Immature natural killer cell (primary cell): ENCODE measurements around the gene NFIA. TPM values are rescaled to one million over a fixed set of nuclear protein-coding genes. Genes with fewer than 3 reads are reported as not detected.
A peak's percentile ranks its signal among the peaks of the same experiment; 100 is the strongest.

Source experiments
- DNase-seq, 3 donors: peaks; one replicate each; pipeline ENCODE4 v3.0.0; 2022; ENCODE audit warnings: mixed read lengths in 1 of 3
- H3K27ac Mint-ChIP-seq, 6 donors: one replicate each; pipeline ENCODE4 v1.8.0; 2020; ENCODE audit warnings: mixed read lengths in 6 of 6, mild to moderate bottlenecking in 5 of 6, inconsistent platforms in 4 of 6, moderate library complexity in 3 of 6
- H3K27me3 Mint-ChIP-seq, 3 donors: one replicate each; pipeline ENCODE4 v1.8.0; 2020 to 2021; ENCODE audit warnings: low read depth in 3 of 3, mild to moderate bottlenecking in 3 of 3, mixed read lengths in 3 of 3, moderate library complexity in 3 of 3, inconsistent platforms in 1 of 3
- H3K36me3 Mint-ChIP-seq, 3 donors: one replicate each; pipeline ENCODE4 v1.8.0; 2020; ENCODE audit warnings: mixed read lengths in 3 of 3, inconsistent platforms in 2 of 3, mild to moderate bottlenecking in 2 of 3
- H3K4me1 Mint-ChIP-seq, 2 donors: one replicate each; pipeline ENCODE4 v1.8.0; 2020; ENCODE audit warnings: inconsistent platforms in 2 of 2, mild to moderate bottlenecking in 2 of 2, mixed read lengths in 2 of 2, moderate library complexity in 1 of 2
- H3K4me3 Mint-ChIP-seq, 5 donors: one replicate each; pipeline ENCODE4 v1.8.0; 2020; ENCODE audit warnings: mild to moderate bottlenecking in 5 of 5, mixed read lengths in 5 of 5, inconsistent platforms in 3 of 5, moderate library complexity in 3 of 5
- H3K9me3 Mint-ChIP-seq, 6 donors: one replicate each; pipeline ENCODE4 v1.8.0; 2020; ENCODE audit warnings: mild to moderate bottlenecking in 6 of 6, mixed read lengths in 6 of 6, inconsistent platforms in 4 of 6, moderate library complexity in 3 of 6
- polyA plus RNA-seq, 3 donors: library from polyadenylated mRNA; unstranded; fragments of 300-500 nt; fragmentation: Illumina TruSeq; gene quantifications; one replicate each; pipeline ENCODE4 v1.2.3, GENCODE V29; 2021

Gene NFIA
- polyA plus RNA-seq, 3 donors from 2014 or later: 1.7 to 11.5 (median 3.9) TPM

GRCh38 chr1:61138921-61139774, 56.8 kb downstream of the NFIA start:
- H3K36me3 Mint-ChIP-seq: no peaks in the 10 kb centered on the region
- no peaks in the 10 kb centered on the region for H3K9me3 Mint-ChIP-seq
- no peak overlapping the region for H3K4me3 Mint-ChIP-seq
- DNase-seq: no peak
- H3K27ac Mint-ChIP-seq: no peak overlapping the region
- peaks cover 11 to 22% of the 10 kb centered on the region in 2 donors for H3K4me1 Mint-ChIP-seq
- H3K27me3 Mint-ChIP-seq: peaks cover 19 to 29% (median 27%) of the 10 kb centered on the region in 3 donors

- Mint-ChIP-seq H3K4me3 (peak overlapping the region in 1 of 5 donors; percentile 48), H3K27ac (no peak overlapping the region), H3K36me3 (no peaks in the 10 kb centered on the region), H3K4me1 (peaks cover 11 to 22% of the 10 kb centered on the region in 2 donors), H3K27me3 (peaks cover 19 to 29% (median 27%) of the 10 kb centered on the region in 3 donors), H3K9me3 (no peaks in the 10 kb centered on the region)
- no peak for DNase-seq
Measured at GRCh38 chr1:61139775-61140549, 57.6 kb downstream of the NFIA start.

DNA sequence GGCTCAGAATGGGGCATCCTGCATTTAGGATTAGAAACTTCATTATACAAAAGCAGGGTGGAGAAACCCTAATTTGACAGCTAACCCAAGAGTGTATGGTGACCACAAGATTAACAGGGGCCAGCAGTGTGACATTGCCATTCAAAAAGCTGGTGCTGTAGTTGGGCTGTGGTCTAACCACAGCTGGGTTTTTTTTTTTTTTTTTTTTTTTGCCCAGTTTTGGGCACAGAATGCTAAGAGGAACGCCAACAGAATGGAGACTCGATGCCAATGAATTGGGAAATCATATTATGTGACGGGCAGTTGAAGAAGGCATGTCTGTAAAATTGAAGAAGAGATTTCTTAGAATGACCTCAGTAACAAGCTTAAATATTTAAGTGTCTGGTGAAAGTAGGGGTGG, 58.4 kb downstream of the NFIA start:
- H3K27ac Mint-ChIP-seq: peak overlapping the region in 2 of 6 donors; percentile 49 to 79
- peak; percentile 31 to 46 (median 44) for DNase-seq
- H3K9me3 Mint-ChIP-seq: no peaks in the 10 kb centered on the region
- peak overlapping the region in 2 of 5 donors; percentile 9 to 48 for H3K4me3 Mint-ChIP-seq
- H3K27me3 Mint-ChIP-seq: peaks cover 20 to 32% (median 30%) of the 10 kb centered on the region in 3 donors
- H3K4me1 Mint-ChIP-seq: peaks cover 11 to 22% of the 10 kb centered on the region in 2 donors
- H3K36me3 Mint-ChIP-seq: no peaks in the 10 kb centered on the region

- no peak for DNase-seq
- Mint-ChIP-seq H3K9me3 (no peaks in the 10 kb centered on the region), H3K36me3 (no peaks in the 10 kb centered on the region), H3K27ac (no peak overlapping the region), H3K4me1 (peaks cover 11 to 22% of the 10 kb centered on the region in 2 donors), H3K27me3 (peaks cover 21 to 37% (median 30%) of the 10 kb centered on the region in 3 donors), H3K4me3 (peak overlapping the region in 2 of 5 donors; percentile 9 to 48)
Measured at GRCh38 chr1:61141288-61142042, 59.1 kb downstream of the NFIA start.

GRCh38 chr1:61142043-61142440, 59.7 kb downstream of the NFIA start:
- Mint-ChIP-seq H3K27ac (no peak overlapping the region), H3K9me3 (no peaks in the 10 kb centered on the region), H3K27me3 (peaks cover 18 to 36% (median 30%) of the 10 kb centered on the region in 3 donors), H3K36me3 (no peaks in the 10 kb centered on the region), H3K4me3 (no peak overlapping the region), H3K4me1 (peaks cover 11 to 22% of the 10 kb centered on the region in 2 donors)
- DNase-seq: no peak

DNA sequence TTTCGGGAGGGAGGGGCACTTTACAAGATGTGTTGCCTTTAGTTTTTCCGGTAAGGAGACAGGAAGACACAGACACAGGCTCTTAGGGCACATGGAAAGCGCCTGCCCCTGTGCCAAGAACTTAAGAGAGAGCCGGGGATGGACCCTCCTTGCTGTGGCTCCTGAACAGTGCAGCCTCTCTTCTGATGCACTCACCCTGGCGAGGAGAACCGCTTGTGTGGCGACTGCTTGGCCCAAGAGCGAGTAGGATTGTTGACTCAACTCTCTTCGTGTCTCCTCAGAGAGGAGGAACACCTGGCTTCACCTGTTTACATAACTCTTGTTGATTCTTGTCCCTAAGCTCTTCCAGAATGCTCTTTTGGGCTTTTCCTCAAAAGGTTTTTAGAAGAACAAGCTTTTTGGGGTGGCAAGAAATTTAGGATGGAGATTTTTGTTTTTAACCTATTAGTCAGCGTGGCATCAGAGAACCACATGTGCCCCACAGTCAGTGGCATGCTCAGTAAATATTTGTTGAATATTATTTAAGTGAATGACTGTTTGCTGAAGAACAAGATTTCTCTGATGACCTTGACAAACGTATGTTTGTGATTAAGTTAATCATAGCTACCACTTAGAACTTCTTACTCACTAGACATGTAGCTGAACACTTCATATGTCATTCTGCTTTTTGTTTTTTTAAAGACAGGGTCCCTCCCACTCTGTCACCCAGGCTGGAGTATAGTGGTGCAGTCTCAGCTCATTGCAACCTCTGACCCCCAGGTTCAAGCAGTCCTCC, 60.6 kb downstream of the NFIA start:
- no peak overlapping the region for H3K4me3 Mint-ChIP-seq
- H3K27ac Mint-ChIP-seq: no peak overlapping the region
- H3K4me1 Mint-ChIP-seq: peaks cover 11 to 22% of the 10 kb centered on the region in 2 donors
- DNase-seq: no peak
- H3K36me3 Mint-ChIP-seq: no peaks in the 10 kb centered on the region
- H3K9me3 Mint-ChIP-seq: no peaks in the 10 kb centered on the region
- H3K27me3 Mint-ChIP-seq: peaks cover 16 to 30% (median 27%) of the 10 kb centered on the region in 3 donors

- no peak for DNase-seq
- no peaks in the 10 kb centered on the region for H3K9me3 Mint-ChIP-seq
- peaks cover 13 to 33% (median 23%) of the 10 kb centered on the region in 3 donors for H3K27me3 Mint-ChIP-seq
- no peaks in the 10 kb centered on the region for H3K36me3 Mint-ChIP-seq
- no peak overlapping the region for H3K27ac Mint-ChIP-seq
- peaks cover 11 to 22% of the 10 kb centered on the region in 2 donors for H3K4me1 Mint-ChIP-seq
- no peak overlapping the region for H3K4me3 Mint-ChIP-seq
Measured at GRCh38 chr1:61143821-61144424, 61.6 kb downstream of the NFIA start.

GRCh38 chr1:61149010-61149860, 66.9 kb downstream of the NFIA start:
- no peak overlapping the region for H3K4me3 Mint-ChIP-seq
- no peaks in the 10 kb centered on the region for H3K4me1 Mint-ChIP-seq
- H3K36me3 Mint-ChIP-seq: no peaks in the 10 kb centered on the region
- no peak for DNase-seq
- H3K9me3 Mint-ChIP-seq: no peaks in the 10 kb centered on the region
- peaks cover 3 to 22% (median 4%) of the 10 kb centered on the region in 3 donors for H3K27me3 Mint-ChIP-seq
- H3K27ac Mint-ChIP-seq: no peak overlapping the region

- Mint-ChIP-seq H3K27me3 (peaks cover 2 to 13% (median 4%) of the 10 kb centered on the region in 3 donors), H3K27ac (no peak overlapping the region), H3K4me3 (no peak overlapping the region), H3K9me3 (no peaks in the 10 kb centered on the region), H3K4me1 (no peaks in the 10 kb centered on the region), H3K36me3 (no peaks in the 10 kb centered on the region)
- DNase-seq: no peak
Measured at GRCh38 chr1:61151565-61151964, 69.2 kb downstream of the NFIA start.

DNA sequence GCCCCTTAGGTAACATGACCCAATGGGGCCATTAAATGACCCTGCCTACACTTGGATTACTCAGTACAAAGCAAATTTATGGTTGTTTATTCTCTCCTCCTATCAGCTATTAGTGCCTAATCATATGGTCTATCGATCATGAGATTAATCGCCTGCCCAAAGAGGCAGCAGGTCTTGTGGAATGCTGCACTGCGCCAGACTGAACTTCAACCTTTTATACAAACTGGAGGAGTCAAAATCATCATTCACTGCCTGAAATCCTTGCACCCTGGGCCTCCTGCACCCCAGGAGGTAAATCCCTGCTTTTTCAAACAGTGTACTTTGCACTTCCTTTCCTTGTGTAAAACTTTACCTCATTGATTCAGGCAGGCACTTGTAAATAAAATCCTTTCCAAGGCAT, 69.7 kb downstream of the NFIA start:
- DNase-seq: no peak
- H3K27me3 Mint-ChIP-seq: peaks cover 2 to 13% (median 4%) of the 10 kb centered on the region in 3 donors
- no peak overlapping the region for H3K4me3 Mint-ChIP-seq
- H3K27ac Mint-ChIP-seq: no peak overlapping the region
- H3K36me3 Mint-ChIP-seq: no peaks in the 10 kb centered on the region
- peaks cover 1 to 2% of the 10 kb centered on the region in 2 donors for H3K4me1 Mint-ChIP-seq
- H3K9me3 Mint-ChIP-seq: no peaks in the 10 kb centered on the region

DNA sequence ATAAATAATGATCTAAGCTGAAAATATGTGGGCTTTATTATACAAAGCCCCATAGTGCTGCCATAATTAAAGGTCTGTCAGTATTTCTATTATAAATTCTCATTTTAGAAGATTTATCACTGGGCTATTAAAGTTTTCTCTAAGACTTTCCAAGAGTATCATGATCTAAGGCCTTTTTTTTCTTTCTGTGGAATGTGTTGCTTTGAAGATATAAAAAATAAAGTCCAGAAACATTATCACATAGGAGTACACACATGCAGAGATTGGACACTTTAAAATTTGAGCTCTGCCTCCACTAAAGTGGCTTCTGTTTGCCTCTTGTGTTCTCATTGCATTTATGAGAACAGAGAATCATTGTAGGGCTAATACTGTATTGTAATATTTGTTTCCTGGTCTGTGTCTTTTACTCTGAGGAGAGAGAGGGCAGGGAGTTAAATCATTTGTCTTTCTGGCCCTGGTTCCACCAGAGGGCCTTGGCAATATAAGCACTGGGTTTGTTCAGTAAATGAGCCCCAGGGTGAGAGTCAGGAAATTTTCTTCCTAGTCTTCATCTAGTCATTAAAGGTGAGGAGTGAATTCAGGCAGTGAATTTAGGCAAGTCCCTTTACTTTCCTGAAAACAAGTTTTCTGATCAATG, 70.2 kb downstream of the NFIA start:
- Mint-ChIP-seq H3K27ac (no peak overlapping the region), H3K27me3 (peaks cover 2 to 13% (median 4%) of the 10 kb centered on the region in 3 donors), H3K4me3 (no peak overlapping the region), H3K4me1 (peaks cover 5 to 7% of the 10 kb centered on the region in 2 donors), H3K9me3 (no peaks in the 10 kb centered on the region), H3K36me3 (no peaks in the 10 kb centered on the region)
- DNase-seq: no peak
